HG03060 (cell line): ENCODE results near the gene OR2D2.
A peak's percentile ranks its signal among the peaks of the same experiment; 100 is the strongest.
"Not testable (repeated sequence)": the region's sequence is repeated elsewhere in the genome, so short reads cannot be mapped to it uniquely, and the experiment has no call there.

Experiments
- ATAC-seq: cut with Tn5 transposase; IDR thresholded peaks from one replicate; pipeline ENCODE4 v1.9.1; 2021; ENCODE audit warnings: low read depth, moderate number of reproducible peaks; ENCODE audit not compliant: unreplicated experiment

The OR2D2 gene

DNA sequence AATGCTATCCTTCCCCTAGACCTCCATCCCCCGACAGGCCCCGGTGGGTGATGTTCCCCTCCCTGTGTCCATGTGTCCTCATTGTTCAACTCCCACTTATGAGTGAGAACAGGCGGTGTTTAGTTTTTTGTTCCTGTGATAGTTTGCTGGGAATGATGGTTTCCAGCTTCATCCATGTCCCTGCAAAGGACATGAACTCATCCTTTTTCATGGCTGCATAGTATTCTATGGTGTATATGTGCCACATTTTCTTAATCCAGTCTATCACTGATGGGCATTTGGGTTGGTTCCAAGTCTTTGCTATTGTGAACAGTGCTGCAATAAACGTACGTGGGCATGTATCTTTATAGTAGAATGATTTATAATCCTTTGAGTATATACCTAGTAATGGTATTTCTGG lies 4.6 kb downstream of the OR2D2 start:
- ATAC-seq, result not testable (repeated sequence)

GRCh38 chr11:6882751-6883150 lies 9.5 kb downstream of the OR2D2 start:
- no peak for ATAC-seq

GRCh38 chr11:6876914-6877313 lies 15.4 kb downstream of the OR2D2 start:
- ATAC-seq, result no peak

GRCh38 chr11:6876325-6876724 lies 16.0 kb downstream of the OR2D2 start, which contains the start of gene OR10A4:
TSS of gene OR10A4 (plus strand) at chr11:6876625. CDS start at chr11:6876648, 23 bp downstream.
- ATAC-seq, result no peak

DNA sequence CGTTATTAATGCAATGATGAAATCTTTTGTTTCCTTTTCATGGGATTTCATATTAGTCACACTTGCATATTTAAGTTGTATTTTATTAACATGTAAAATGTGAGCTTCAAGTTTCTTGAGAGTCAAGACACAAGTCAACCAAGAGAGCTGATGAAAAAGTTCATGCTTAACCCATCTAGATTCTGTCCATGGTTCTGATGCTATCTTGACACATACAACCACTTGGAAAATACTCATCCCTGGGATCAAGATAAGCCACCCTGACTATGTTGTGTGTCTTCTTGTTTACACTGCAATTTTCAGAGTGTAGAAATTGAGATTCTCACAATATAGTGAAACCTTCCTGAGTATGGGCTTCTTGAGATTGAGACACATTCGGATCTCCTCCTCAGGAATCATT lies 16.5 kb downstream of the OR2D2 start:
- no peak for ATAC-seq

DNA sequence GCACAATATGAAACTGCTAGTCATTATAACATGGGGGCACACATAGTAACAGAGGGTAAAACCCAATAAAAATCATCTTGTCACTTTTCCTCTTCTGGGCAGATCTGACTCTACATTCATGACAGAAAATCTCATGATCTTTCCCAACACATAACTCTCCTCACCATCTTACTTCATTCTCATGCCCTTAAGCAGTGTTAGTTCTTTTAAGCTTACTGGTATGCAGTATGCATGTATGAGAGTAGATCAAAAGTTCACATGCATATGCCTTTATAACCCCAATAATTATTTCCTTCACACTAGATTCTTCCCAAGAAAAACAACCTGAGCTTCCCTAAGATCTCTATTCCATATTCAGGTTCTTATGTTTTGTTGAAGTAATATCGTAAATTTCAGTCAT lies 21.0 kb downstream of the OR2D2 start:
- ATAC-seq, result no peak

GRCh38 chr11:6864438-6864837 lies 27.9 kb downstream of the OR2D2 start:
- ATAC-seq, result no peak

DNA sequence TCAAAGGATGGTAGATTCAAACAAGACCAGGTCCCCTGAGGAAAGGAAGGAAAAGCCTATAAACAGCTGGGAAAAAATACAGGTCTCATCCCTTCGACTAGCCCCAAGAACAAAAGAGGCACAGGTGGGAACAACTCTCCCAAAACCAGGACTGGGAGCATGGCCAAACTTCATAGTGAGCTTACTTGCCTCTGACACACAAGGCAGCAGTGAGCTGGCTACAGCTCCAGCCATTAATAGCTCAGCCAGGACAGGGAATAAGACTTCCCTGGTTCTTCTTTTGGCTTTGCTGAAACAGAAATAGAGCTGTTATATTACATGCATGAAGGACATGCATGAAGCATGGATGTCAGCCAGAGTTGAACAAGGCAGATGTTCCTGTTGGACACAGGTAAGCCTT lies 29.3 kb downstream of the OR2D2 start, which contains the start of gene OR10A2:
TSS of gene OR10A2 (plus strand) at position 97 of the 400 bp plus-strand sequence. CDS start 6,698 bp downstream, outside the sequence.
- ATAC-seq, result no peak

DNA sequence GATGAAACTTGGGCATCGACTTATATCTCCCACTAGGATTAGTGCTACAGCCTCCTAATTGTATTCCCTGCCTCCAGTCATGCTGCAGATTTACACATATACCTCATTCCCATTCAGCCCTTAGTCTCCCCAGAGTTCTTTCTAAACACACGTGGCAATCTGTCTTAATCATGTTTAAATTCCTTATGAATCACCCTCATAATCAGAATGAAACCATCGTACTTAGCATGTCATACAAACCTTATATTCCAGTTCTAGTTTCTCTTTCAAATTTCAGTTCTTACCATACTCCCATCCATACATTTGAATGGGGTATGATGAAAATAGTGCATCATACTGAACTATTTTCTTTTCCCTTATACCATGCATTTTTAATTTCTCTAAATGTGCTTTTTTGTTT lies 35.4 kb downstream of the OR2D2 start:
- ATAC-seq, result peak; percentile 52

DNA sequence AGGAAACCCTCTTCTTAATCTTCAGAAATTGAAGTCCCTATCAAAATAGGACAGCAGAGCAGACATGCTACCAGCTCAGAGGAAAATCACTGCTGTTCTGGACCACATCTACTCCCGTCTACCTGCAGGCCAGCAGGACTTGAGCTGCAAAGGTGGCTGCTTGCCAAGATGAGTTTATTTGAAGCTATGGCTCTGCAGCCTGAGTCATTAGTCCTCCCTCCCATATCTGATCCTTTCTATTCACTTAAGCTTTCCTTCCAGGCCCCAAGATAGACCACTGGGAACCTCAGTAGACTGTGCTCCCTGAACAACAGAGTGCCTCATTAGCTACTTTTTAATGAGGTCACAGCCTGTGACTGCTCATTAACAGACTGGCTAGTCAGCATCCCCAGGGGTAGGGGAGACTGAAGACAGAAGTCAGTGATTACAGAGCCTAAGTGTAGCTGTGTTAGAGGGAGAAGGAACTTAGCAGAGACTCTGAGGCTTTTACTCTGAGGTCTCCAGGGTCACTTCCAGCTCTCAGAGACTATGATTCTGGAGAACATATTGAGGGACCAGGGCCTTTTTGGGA lies 36.2 kb downstream of the OR2D2 start:
- no peak for ATAC-seq

DNA sequence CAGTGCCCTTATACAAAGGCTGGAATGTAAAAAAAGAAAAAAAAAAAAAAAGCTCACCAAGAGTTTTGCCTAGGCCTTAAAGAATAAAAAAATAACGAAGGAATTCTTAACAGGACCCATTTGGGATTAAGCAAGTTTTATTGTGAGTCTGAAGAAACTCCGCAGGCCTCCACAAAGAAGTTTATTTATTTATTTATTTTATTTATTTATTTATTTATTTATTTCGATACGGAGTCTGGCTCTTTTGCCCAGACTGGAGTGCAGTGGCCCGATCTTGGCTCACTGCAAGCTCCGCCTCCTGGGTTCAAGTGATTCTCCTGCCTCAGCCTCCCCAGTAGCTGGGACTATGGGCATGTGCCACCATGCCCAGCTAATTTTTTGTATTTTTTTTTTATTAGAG lies 37.5 kb downstream of the OR2D2 start:
- not testable (repeated sequence) for ATAC-seq

DNA sequence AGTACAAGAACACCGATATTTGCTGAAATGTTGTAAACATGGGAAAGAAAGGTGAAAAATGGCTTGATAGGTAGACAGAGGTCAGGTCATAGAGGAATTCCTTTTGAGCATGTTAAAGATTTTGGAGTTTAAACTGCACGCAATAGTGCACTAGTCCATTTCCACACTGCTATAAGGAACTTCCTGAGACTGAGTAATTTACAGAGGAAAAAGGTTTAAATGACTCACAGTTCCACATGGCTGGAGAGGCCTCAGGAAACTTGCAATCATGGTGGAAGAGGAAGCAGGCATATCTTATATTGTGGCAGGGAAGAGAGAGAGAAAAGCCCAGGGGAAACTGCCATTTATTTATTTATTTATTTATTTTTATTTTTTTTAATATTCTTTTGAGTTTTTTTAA lies 41.8 kb downstream of the OR2D2 start:
- no peak for ATAC-seq

DNA sequence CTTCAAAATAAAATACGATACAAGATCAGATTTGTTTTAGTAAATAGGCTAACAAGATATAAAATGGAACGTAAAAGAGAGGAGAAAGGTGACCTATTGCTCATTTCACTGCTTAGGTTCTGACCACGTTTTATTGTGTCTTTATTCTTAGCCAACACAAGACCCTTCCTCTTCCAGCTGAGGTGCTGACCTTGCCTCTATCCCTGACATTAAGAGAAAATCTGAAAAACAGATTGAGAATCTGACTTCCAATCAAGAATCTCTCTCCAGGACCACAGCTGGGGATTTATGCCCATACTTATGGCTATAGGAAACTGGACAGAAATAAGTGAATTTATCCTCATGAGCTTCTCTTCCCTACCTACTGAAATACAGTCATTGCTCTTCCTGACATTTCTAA lies 46.9 kb downstream of the OR2D2 start, which contains the start of gene OR10A5:
TSS of gene OR10A5 (plus strand) at position 301 of the 400 bp plus-strand sequence. CDS start at position 301, 0 bp downstream.
- no peak for ATAC-seq

DNA sequence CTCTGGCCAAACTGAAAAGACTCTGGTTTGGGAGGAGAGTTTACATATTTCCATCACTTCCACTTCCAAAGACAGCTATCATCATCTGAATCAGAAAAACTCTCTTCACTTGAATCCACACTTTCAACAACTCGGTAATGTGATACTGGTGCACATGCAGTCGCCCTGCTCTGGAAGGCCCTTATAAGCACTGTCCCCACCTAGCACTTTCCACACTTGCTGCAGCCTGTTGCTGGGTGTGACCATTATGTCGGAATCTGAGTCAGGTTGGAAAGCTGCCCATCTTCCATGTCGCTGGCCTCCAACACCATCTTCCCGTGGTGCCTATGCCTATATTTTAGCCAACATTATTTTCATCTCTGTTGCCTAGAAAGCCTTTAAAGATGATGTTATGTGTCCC lies 47.9 kb downstream of the OR2D2 start:
- ATAC-seq, result no peak

GRCh38 chr11:6843670-6844069 lies 48.6 kb downstream of the OR2D2 start:
- no peak for ATAC-seq

- ATAC-seq, result no peak
These were observed 50.6 kb downstream of the OR2D2 start for GRCh38 chr11:6841694-6842093.
